ENCODE measurements around the gene ZNF398.

The ZNF398 gene

DNA sequence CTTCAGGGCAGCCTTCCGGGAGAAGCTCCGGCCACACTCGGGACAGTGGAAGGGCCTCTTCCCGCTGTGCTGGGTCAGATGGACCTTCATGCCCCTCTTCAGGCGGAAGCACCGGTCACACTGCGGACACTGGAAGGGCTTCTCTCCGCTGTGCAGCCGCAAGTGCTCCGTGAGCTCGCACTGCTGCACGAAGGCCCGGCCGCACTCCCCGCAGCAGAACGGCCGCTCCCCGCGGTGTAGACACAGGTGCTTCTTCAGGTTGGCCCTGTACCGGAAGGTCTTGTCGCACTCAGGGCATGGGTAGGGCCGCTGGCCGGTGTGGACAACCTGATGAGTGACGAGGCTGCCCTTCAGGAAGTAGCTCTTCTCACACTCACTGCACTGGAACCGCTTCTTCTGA, 42.5 kb upstream of the ZNF398 start:
- no peak for DNase-seq (ENCODE audit: low read depth)
- TF ChIP-seq, protein P1, sequence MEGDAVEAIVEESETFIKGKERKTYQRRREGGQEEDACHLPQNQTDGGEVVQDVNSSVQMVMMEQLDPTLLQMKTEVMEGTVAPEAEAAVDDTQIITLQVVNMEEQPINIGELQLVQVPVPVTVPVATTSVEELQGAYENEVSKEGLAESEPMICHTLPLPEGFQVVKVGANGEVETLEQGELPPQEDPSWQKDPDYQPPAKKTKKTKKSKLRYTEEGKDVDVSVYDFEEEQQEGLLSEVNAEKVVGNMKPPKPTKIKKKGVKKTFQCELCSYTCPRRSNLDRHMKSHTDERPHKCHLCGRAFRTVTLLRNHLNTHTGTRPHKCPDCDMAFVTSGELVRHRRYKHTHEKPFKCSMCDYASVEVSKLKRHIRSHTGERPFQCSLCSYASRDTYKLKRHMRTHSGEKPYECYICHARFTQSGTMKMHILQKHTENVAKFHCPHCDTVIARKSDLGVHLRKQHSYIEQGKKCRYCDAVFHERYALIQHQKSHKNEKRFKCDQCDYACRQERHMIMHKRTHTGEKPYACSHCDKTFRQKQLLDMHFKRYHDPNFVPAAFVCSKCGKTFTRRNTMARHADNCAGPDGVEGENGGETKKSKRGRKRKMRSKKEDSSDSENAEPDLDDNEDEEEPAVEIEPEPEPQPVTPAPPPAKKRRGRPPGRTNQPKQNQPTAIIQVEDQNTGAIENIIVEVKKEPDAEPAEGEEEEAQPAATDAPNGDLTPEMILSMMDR (IDR thresholded peaks at IDR 0.05; ENCODE audit: low read depth, low read length, missing control alignments), result no peak
- no peak overlapping the region for H3K4me3 ChIP-seq (ENCODE audit: low read depth, low read length)
- in situ Hi-C loops (cut with HindIII; ENCODE audit: low sequenced_read_pairs), result no loop called here

DNA sequence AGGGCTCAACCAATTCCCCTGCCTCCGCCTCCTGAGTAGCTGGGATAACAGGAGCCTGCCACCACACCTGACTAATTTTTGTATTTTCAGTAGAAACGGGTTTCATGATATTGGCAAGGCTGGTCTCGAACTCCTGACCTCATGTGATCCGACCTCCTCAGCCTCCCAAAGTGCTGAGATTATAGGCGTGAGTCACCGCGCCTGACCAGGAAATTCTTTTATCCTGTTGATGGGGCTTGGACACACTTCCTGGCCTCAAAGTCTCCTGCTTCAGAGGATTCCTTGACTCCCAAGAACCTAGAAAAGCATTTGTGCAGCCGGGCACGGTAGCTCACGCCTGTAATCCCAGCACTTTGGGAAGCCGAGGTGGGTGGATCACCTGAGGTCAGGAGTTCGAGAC, 37.3 kb upstream of the ZNF398 start:
- in situ Hi-C loops (cut with HindIII; ENCODE audit: low sequenced_read_pairs), result no loop called here

DNA sequence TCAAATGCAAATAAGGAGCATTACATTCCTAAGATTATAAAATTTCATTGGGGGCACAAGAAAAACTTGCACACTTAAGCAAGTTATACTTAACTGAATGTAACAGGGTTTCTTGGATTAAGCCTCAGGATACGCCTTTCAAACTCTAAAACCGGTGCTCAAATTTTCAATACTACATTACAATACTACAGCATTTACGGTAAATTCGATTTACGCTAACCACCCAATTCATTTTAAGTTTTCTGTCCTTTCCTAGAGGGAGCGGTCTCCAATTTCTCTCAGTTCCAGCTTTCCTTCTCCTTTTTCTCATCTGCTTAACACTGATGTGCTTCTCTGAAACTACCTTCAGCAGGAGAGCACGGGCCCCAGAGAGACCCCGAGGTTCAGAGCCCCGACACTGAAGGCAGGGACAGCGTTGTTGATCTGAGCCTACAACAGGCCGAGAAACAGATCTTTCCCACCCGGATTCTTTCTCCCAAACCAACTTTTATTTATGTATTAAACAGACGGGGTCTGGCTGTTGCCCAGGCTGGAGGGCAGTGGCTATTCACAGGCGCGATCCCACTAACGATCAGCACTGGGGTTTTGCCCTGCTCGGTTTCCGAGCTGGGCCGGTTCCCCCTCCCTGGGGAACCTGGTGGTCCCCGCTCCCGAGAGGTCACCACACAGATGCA, 21.9 kb upstream of the ZNF398 start:
- peak overlapping the region; percentile 98 for H3K4me3 ChIP-seq (ENCODE audit: low read depth, low read length)
- in situ Hi-C loops (cut with HindIII; ENCODE audit: low sequenced_read_pairs), result no loop called here
- DNase-seq (ENCODE audit: low read depth), result no peak
- TF ChIP-seq, protein P1 (IDR thresholded peaks at IDR 0.05; ENCODE audit: low read depth, low read length, missing control alignments), result no peak

More for the DNA sequence above, 37.3 kb upstream of the ZNF398 start:
- H3K4me3 ChIP-seq (ENCODE audit: low read depth, low read length), result no peak overlapping the region
- no peak for DNase-seq (ENCODE audit: low read depth)
- TF ChIP-seq, protein P1 (IDR thresholded peaks at IDR 0.05; ENCODE audit: low read depth, low read length, missing control alignments), result no peak

DNA sequence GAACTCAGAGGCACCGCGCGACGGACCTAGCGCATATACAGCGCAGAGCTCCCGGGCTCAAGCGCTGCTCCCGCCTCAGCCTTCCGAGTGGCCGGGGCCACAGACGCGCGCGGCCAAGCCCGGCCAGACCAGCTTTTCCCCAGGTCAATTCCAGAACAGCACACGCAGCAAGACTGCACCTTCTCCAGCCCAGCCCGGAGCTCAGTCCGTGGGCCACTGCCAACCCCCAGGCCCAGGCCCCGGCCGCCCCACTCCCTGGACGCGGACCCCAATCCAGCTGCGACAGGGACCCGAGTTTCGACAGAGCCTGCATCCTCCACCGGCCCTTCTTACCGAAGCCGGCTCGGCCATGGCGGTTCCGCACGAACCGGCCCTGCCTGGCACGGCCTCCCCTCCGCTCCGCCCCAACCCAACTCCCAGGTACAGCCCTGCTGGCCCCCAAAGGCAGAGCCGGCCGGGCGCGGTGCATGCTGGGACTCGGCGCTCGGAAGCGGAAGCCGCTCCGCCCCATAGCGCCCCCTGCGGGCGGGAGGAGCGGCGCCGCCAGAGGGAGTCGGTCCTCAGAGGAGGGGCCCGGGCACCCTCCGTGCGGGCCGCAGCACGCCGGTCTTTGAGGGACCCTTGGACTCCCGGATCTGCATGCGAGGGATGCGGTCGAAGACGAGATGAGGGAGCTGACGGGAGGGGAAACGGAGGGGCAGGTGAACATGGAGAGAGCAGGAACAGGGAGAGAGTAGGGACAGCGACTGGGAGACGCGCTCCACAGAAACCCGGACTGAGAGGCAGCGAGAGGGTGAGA, 21.2 kb upstream of the ZNF398 start, which contains the start of gene ZNF425:
Gene ZNF425, minus strand, starts transcription at position 462 of the 799 bp plus-strand sequence. Its CDS starts 111 bp downstream, at position 351.
- TF ChIP-seq, protein P1 (IDR thresholded peaks at IDR 0.05; ENCODE audit: low read depth, low read length, missing control alignments), result peak; percentile 96
- peak within 1 kb of the TSS; percentile 98 for H3K4me3 ChIP-seq (ENCODE audit: low read depth, low read length)
- peak; percentile 78 for DNase-seq (ENCODE audit: low read depth)
- in situ Hi-C loops (cut with HindIII; ENCODE audit: low sequenced_read_pairs), result no loop called here

DNA sequence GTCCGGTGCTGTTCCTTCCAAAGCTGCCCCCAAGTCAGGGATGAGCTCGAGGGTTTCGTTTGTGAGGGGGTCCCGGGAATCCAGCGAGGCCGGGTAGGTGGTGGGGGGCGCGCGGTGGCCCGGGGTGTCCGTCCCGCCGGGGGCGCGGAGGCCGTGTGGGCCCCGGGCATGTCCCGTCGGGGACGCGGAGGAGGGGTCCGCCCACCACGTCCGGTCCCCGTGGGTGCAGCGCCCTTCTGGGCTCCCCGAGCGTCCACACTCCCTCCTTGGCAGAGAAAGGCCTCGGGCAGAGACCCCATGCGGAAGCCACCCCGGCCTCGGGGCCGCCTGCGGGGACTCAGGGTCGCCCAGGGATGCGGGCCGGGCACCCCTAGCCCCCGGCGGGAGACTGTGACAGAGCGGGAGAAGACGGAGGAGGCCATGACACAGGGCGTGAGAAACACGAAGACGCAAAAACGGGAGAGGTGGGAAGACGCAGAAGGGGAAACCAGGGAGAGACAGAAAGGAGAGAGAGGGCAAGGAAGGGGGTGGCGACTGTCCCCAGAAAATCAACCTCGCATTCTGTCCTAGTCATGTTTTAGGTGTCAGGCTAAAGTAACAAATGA, 20.5 kb upstream of the ZNF398 start:
- in situ Hi-C loops (cut with HindIII; ENCODE audit: low sequenced_read_pairs), result no loop called here
- TF ChIP-seq, protein P1 (IDR thresholded peaks at IDR 0.05; ENCODE audit: low read depth, low read length, missing control alignments), result no peak
- H3K4me3 ChIP-seq (ENCODE audit: low read depth, low read length), result peak overlapping the region; percentile 98
- DNase-seq (ENCODE audit: low read depth), result no peak

DNA sequence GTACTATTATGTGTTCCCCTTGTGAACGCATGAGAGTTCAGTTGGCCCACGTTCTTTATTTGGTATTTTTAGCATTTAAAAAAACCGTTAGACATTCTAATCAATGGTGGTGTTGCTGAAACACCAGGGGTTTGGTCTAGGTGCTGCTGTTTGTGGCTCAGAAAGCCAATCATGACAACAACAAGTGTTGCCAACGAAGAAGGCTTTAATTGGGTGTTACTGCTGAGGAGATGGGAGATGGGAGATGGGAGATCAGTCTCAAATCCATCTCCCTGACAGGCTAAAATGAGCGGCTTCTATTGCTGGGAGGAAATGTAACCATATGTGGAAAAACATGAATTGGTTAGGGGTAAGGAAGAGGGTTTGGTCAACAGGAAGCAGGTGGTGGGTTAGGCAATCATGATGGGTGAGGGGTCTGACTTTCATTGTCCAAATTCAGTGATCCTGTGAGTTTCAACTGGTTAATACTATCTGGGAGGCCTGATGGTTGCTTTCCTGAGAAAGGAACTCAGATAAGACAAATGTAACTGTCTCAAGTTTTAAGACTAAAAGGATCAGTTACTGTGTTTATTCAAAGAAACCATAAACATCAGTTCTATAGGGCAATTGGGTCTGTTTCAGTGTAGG, 16.6 kb upstream of the ZNF398 start:
- TF ChIP-seq, protein P1 (IDR thresholded peaks at IDR 0.05; ENCODE audit: low read depth, low read length, missing control alignments), result no peak
- no peak for DNase-seq (ENCODE audit: low read depth)
- H3K4me3 ChIP-seq (ENCODE audit: low read depth, low read length), result no peak overlapping the region
- in situ Hi-C loops (cut with HindIII; ENCODE audit: low sequenced_read_pairs), result no loop called here

Data from astrocyte of the cerebellum (primary cell).